PC-9 (cell line): ENCODE measurements around the gene CYTH3.

ENCODE experiments used
- CTCF ChIP-seq: fragments of 200-600 bp; sonication (generic); conservative IDR thresholded peaks from 2 replicates; pipeline ENCODE4 v1.6.1; 2017; ENCODE audit warnings: mixed run types, antibody characterized with exemption, mild to moderate bottlenecking, moderate library complexity
- EZH2 ChIP-seq: fragments of 200-600 bp; sonication (generic); IDR thresholded peaks from 2 replicates; pipeline ENCODE4 v1.8.0; 2017; ENCODE audit warnings: antibody characterized with exemption, low read depth

- TF ChIP-seq CTCF (no peak), EZH2 (no peak)
These were observed 69.0 kb downstream of the CYTH3 start for GRCh38 chr7:6203381-6203780.
